NCI-H2227 (cell line): ENCODE measurements around the gene ANKRD27.

Experiments used
- DNase-seq: peaks from one replicate; lab custom pipeline; 2025; ENCODE audit not compliant: unreplicated experiment; lab: John Stamatoyannopoulos, UW

ANKRD27 gene

GRCh38 chr19:32691291-32691951 lies 16.4 kb upstream of the ANKRD27 start, which contains the start of gene NUDT19:
Gene NUDT19 (plus strand): TSS chr19:32691821. CDS start chr19:32691961, 140 bp downstream.
- DNase-seq: peak; percentile 98

GRCh38 chr19:32688311-32688710 lies 13.3 kb upstream of the ANKRD27 start:
- DNase-seq: no peak

GRCh38 chr19:32687681-32688080 lies 12.7 kb upstream of the ANKRD27 start:
- DNase-seq: no peak

GRCh38 chr19:32686847-32687475 lies 12.0 kb upstream of the ANKRD27 start:
- DNase-seq: no peak

- no peak for DNase-seq
These were observed 7.3 kb upstream of the ANKRD27 start for GRCh38 chr19:32682317-32682716.

- no peak for DNase-seq
These were observed 6.0 kb upstream of the ANKRD27 start for GRCh38 chr19:32680986-32681385.

- no peak for DNase-seq
These were observed 2.7 kb upstream of the ANKRD27 start for GRCh38 chr19:32677657-32678056.

- DNase-seq: no peak
These were observed 1.9 kb upstream of the ANKRD27 start for GRCh38 chr19:32676895-32677359.

GRCh38 chr19:32676186-32676894 lies 1.4 kb upstream of the ANKRD27 start:
- DNase-seq: peak; percentile 91

- DNase-seq: peak; percentile 99
These were observed 773 bp upstream of the ANKRD27 start, which contains the start of gene RGS9BP for GRCh38 chr19:32675720-32676185. Gene RGS9BP (plus strand): TSS chr19:32675848. CDS start chr19:32676264, 416 bp downstream.

GRCh38 chr19:32674153-32674930 lies 638 bp downstream of the ANKRD27 start:
- peak; percentile 73 for DNase-seq

GRCh38 chr19:32673573-32673972 lies 1.4 kb downstream of the ANKRD27 start:
- no peak for DNase-seq

- no peak for DNase-seq
These were observed 2.1 kb downstream of the ANKRD27 start for GRCh38 chr19:32672841-32673240.

- DNase-seq: no peak
These were observed 2.9 kb downstream of the ANKRD27 start for GRCh38 chr19:32671883-32672593.

- DNase-seq: no peak
These were observed 5.7 kb downstream of the ANKRD27 start for GRCh38 chr19:32669310-32669709.

GRCh38 chr19:32666084-32666483 lies 8.9 kb downstream of the ANKRD27 start:
- DNase-seq: no peak

- DNase-seq: no peak
These were observed 12.8 kb downstream of the ANKRD27 start for GRCh38 chr19:32662186-32662585.

- no peak for DNase-seq
These were observed 13.7 kb downstream of the ANKRD27 start for GRCh38 chr19:32661318-32661717.

- DNase-seq: no peak
These were observed 16.5 kb downstream of the ANKRD27 start for GRCh38 chr19:32658527-32658926.

GRCh38 chr19:32658075-32658474 lies 16.9 kb downstream of the ANKRD27 start:
- no peak for DNase-seq
